DND-41 (cell line): ENCODE data around the gene SMIM23.

ENCODE experiments used
- EZH2 ChIP-seq: IDR thresholded peaks from 3 replicates; pipeline ENCODE4 v1.6.1; 2012; ENCODE audit warnings: borderline replicate concordance, low read depth, mild to moderate bottlenecking, moderate library complexity, low read length, inconsistent platforms; ENCODE audit not compliant: severe bottlenecking
- TF ChIP-seq, protein P1 (sequence below): IDR thresholded peaks from 2 replicates; pipeline ENCODE4 v1.5.1; 2012; ENCODE audit warnings: borderline replicate concordance, low read length, moderate library complexity, mild to moderate bottlenecking; ENCODE audit not compliant: poor library complexity, severe bottlenecking; ENCODE audit errors: extremely low read depth

- TF ChIP-seq, protein P1, sequence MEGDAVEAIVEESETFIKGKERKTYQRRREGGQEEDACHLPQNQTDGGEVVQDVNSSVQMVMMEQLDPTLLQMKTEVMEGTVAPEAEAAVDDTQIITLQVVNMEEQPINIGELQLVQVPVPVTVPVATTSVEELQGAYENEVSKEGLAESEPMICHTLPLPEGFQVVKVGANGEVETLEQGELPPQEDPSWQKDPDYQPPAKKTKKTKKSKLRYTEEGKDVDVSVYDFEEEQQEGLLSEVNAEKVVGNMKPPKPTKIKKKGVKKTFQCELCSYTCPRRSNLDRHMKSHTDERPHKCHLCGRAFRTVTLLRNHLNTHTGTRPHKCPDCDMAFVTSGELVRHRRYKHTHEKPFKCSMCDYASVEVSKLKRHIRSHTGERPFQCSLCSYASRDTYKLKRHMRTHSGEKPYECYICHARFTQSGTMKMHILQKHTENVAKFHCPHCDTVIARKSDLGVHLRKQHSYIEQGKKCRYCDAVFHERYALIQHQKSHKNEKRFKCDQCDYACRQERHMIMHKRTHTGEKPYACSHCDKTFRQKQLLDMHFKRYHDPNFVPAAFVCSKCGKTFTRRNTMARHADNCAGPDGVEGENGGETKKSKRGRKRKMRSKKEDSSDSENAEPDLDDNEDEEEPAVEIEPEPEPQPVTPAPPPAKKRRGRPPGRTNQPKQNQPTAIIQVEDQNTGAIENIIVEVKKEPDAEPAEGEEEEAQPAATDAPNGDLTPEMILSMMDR, result no peak
- no peak for TF ChIP-seq EZH2
Measured at GRCh38 chr5:171816666-171817065, 31.0 kb downstream of the SMIM23 start.
